Liver (tissue), 9 donors: ENCODE measurements around the gene NPNT. TPM values are rescaled to one million over a fixed set of nuclear protein-coding genes. Genes with fewer than 3 reads are reported as not detected.

Experiments
- DNase-seq: peaks from one replicate; pipeline ENCODE4 v3.0.0-alpha.2; 2017; ENCODE audit warnings: low spot score
- H3K27ac ChIP-seq, 2 donors: one replicate each; pipeline ENCODE4 v1.7.0; 2013; ENCODE audit warnings: inconsistent platforms in 2 of 2, low read length in 2 of 2, control low read depth in 1 of 2, low read depth in 1 of 2, mild to moderate bottlenecking in 1 of 2
- H3K27me3 ChIP-seq, 4 donors: one replicate each; pipeline versions ENCODE4 v1.6.1 to v1.7.0; 2013; ENCODE audit warnings: low read length in 3 of 4, inconsistent platforms in 1 of 4, mild to moderate bottlenecking in 1 of 4, moderate library complexity in 1 of 4; ENCODE audit not compliant: control insufficient read depth in 4 of 4, insufficient read depth in 4 of 4
- H3K36me3 ChIP-seq, 4 donors: one replicate each; pipeline versions ENCODE4 v1.6.1 to v1.7.0; 2013; ENCODE audit warnings: low read length in 3 of 4, mild to moderate bottlenecking in 3 of 4, low read depth in 1 of 4, moderate library complexity in 1 of 4; ENCODE audit not compliant: control insufficient read depth in 4 of 4, insufficient read depth in 3 of 4
- H3K4me1 ChIP-seq, 4 donors: one replicate each; pipeline versions ENCODE4 v1.6.1 to v1.7.0; 2013; ENCODE audit warnings: low read length in 3 of 4, mild to moderate bottlenecking in 3 of 4, moderate library complexity in 1 of 4; ENCODE audit not compliant: control insufficient read depth in 4 of 4, insufficient read depth in 4 of 4
- H3K4me3 ChIP-seq, 3 donors: one replicate each; pipeline versions ENCODE4 v1.6.1 to v1.7.0; 2013; ENCODE audit warnings: low read length in 3 of 3, control low read depth in 1 of 3, low read depth in 1 of 3, mild to moderate bottlenecking in 1 of 3
- H3K9ac ChIP-seq, 2 donors: one replicate each; pipeline ENCODE4 v1.7.0; 2013; ENCODE audit warnings: low read length in 2 of 2, mild to moderate bottlenecking in 2 of 2, moderate library complexity in 2 of 2, control low read depth in 1 of 2, low read depth in 1 of 2
- H3K9me3 ChIP-seq, 4 donors: one replicate each; pipeline versions ENCODE4 v1.6.1 to v1.7.0; 2013; ENCODE audit warnings: low read length in 3 of 4; ENCODE audit not compliant: control insufficient read depth in 4 of 4
- ATF3 ChIP-seq: IDR thresholded peaks from 2 replicates; pipeline ENCODE4 v1.6.1; 2016; ENCODE audit warnings: antibody characterized with exemption
- CTCF ChIP-seq: fragments of 150-350 bp; IDR thresholded peaks from 2 replicates; pipeline ENCODE4 v1.5.1; 2017; ENCODE audit warnings: improper control_type of control experiment, low read depth, low read length; ENCODE audit not compliant: missing input control
- EGR1 ChIP-seq, 2 donors: IDR thresholded peaks; 2 replicates each; pipeline ENCODE4 v1.6.1; 2016 to 2018; ENCODE audit warnings: antibody characterized with exemption in 2 of 2, low read depth in 2 of 2
- FOXA2 ChIP-seq: IDR thresholded peaks from 2 replicates; pipeline ENCODE4 v1.6.1; 2016; ENCODE audit warnings: antibody characterized with exemption
- GABPA ChIP-seq, 2 donors: IDR thresholded peaks in 1 of 2; conservative IDR thresholded peaks in 1 of 2; 2 replicates each; pipeline ENCODE4 v1.6.1; 2016; ENCODE audit warnings: antibody characterized with exemption in 2 of 2, mild to moderate bottlenecking in 1 of 2, moderate library complexity in 1 of 2
- HNF4A ChIP-seq, 2 donors: conservative IDR thresholded peaks; 2 replicates each; pipeline ENCODE4 v1.6.1; 2016; ENCODE audit warnings: antibody characterized with exemption in 2 of 2, mild to moderate bottlenecking in 2 of 2
- HNF4G ChIP-seq: IDR thresholded peaks from 2 replicates; pipeline ENCODE4 v1.6.1; 2016; ENCODE audit warnings: antibody characterized with exemption
- JUND ChIP-seq, 2 donors: IDR thresholded peaks; 2 replicates each; pipeline ENCODE4 v1.6.1; 2016; ENCODE audit warnings: antibody characterized with exemption in 2 of 2
- NR2F2 ChIP-seq: IDR thresholded peaks from 2 replicates; pipeline ENCODE4 v1.6.1; 2016; ENCODE audit warnings: antibody characterized with exemption
- RAD21 ChIP-seq, 2 donors: IDR thresholded peaks; 2 replicates each; pipeline ENCODE4 v1.6.1; 2016; ENCODE audit warnings: antibody characterized with exemption in 2 of 2, mild to moderate bottlenecking in 2 of 2
- REST ChIP-seq: IDR thresholded peaks from 2 replicates; pipeline ENCODE4 v1.6.1; 2016; ENCODE audit warnings: antibody characterized with exemption, mild to moderate bottlenecking
- RXRA ChIP-seq, 2 donors: IDR thresholded peaks; 2 replicates each; pipeline ENCODE4 v1.6.1; 2017 to 2018; ENCODE audit warnings: antibody characterized with exemption in 2 of 2, mild to moderate bottlenecking in 1 of 2
- SP1 ChIP-seq: IDR thresholded peaks from 2 replicates; pipeline ENCODE4 v1.6.1; 2018; ENCODE audit warnings: antibody characterized with exemption, mild to moderate bottlenecking
- TAF1 ChIP-seq: conservative IDR thresholded peaks from 2 replicates; pipeline ENCODE4 v1.6.1; 2016; ENCODE audit warnings: antibody characterized with exemption, mild to moderate bottlenecking
- ZBTB33 ChIP-seq: IDR thresholded peaks from 2 replicates; pipeline ENCODE4 v1.6.1; 2016; ENCODE audit warnings: antibody characterized with exemption
- WGBS: extraction: QIAGEN DNeasy Blood & Tissue Kit; methylation state at CpG from one replicate; pipeline ENCODE4 v1.1.7; 2013; 5-methylcytosine and 5-hydroxymethylcytosine counted together
- polyA plus RNA-seq, 2 donors: library from polyadenylated mRNA; stranded (reverse) in 1 of 2; unstranded in 1 of 2; fragments of 200-250 nt in 1 of 2; fragments of >200 nt in 1 of 2; fragmentation: Nextera tagmentation in 1 of 2; extraction: Ambion mirVana in 1 of 2; gene quantifications; one replicate each; pipeline versions ENCODE4 v1.2.1 to v1.2.3, GENCODE V29; 2013 to 2015
- total RNA-seq, 2 donors: library from RNA; depleted of rRNA; stranded (reverse); fragments of >200 nt; gene quantifications; one replicate each; pipeline ENCODE4 v1.2.3, GENCODE V29; 2014
- donor health status: healthy.
- donor health status: healthy.
- donor health status: healthy.
- donor health status: healthy.
- donor health status: healthy.

NPNT gene
- total and polyA plus RNA-seq, 4 donors: 1.3 to 4.4 (median 2.0) TPM

GRCh38 chr4:105909787-105910281 lies 14.6 kb downstream of the NPNT start:
- no peaks in the 10 kb centered on the region for H3K9me3 ChIP-seq
- DNase-seq: no peak
- H3K4me1 ChIP-seq: no peaks in the 10 kb centered on the region
- H3K27ac ChIP-seq: no peak overlapping the region
- no peak overlapping the region for H3K4me3 ChIP-seq
- H3K36me3 ChIP-seq: no peaks in the 10 kb centered on the region
- 55% methylated on average over 2 of the region's 2 CpGs for WGBS
- H3K9ac ChIP-seq: no peak overlapping the region
- TF ChIP-seq SP1: no peak
- no peak for TF ChIP-seq REST
- TF ChIP-seq JUND (IDR thresholded peaks at IDR 0.05): no peak
- no peak for TF ChIP-seq HNF4G
- no peak for TF ChIP-seq HNF4A (conservative IDR thresholded peaks at IDR 0.05)
- TF ChIP-seq EGR1 (IDR thresholded peaks at IDR 0.05; ENCODE audit: low read depth in 2 of 2): no peak
- TF ChIP-seq RAD21 (IDR thresholded peaks at IDR 0.05): no peak
- no peak for TF ChIP-seq ZBTB33
- TF ChIP-seq ATF3: no peak
- no peak for TF ChIP-seq CTCF
- TF ChIP-seq GABPA (IDR thresholded peaks at IDR 0.05 in 1 of 2, conservative IDR thresholded peaks at IDR 0.05 in 1 of 2): no peak
- no peak for TF ChIP-seq FOXA2
- TF ChIP-seq NR2F2: no peak
- H3K27me3 ChIP-seq: no peaks in the 10 kb centered on the region

- Histone ChIP-seq H3K27ac (no peak overlapping the region), H3K27me3 (no peaks in the 10 kb centered on the region), H3K4me1 (no peaks in the 10 kb centered on the region), H3K4me3 (no peak overlapping the region), H3K36me3 (no peaks in the 10 kb centered on the region), H3K9me3 (no peaks in the 10 kb centered on the region), H3K9ac (no peak overlapping the region)
- DNase-seq: no peak
- TF ChIP-seq RXRA (IDR thresholded peaks at IDR 0.05): no peak
- no peak for TF ChIP-seq TAF1
- no peak for TF ChIP-seq JUND (IDR thresholded peaks at IDR 0.05)
- no peak for TF ChIP-seq ZBTB33
- TF ChIP-seq GABPA (IDR thresholded peaks at IDR 0.05 in 1 of 2, conservative IDR thresholded peaks at IDR 0.05 in 1 of 2): no peak
- TF ChIP-seq HNF4G: no peak
- no peak for TF ChIP-seq CTCF
- no peak for TF ChIP-seq FOXA2
- TF ChIP-seq REST: no peak
- no peak for TF ChIP-seq NR2F2
Observed at GRCh38 chr4:105911426-105911825, 16.2 kb downstream of the NPNT start.
